GM12864 (cell line): ENCODE results near the gene S100A7.

ENCODE experiments used
- DNase-seq: peaks from one replicate; pipeline ENCODE4 v3.0.0-alpha.2; 2011; ENCODE audit warnings: low read depth
- H3K4me3 ChIP-seq: 2 replicates; pipeline ENCODE4 v1.5.1; 2011; ENCODE audit warnings: mild to moderate bottlenecking, low read depth, low read length, control low read depth
- CTCF ChIP-seq: IDR thresholded peaks from 2 replicates; pipeline ENCODE4 v1.5.1; 2011; ENCODE audit warnings: low read depth, mild to moderate bottlenecking, moderate library complexity, low read length, control low read depth, inconsistent platforms; ENCODE audit errors: missing control alignments

S100A7 gene

GRCh38 chr1:153460551-153460950, at the start of gene S100A7:
S100A7 (minus strand) TSS chr1:153460651; CDS start chr1:153459013, 1,638 bp downstream.
- no peak for TF ChIP-seq CTCF
- DNase-seq = no peak
- H3K4me3 ChIP-seq = no peak within 1 kb of the TSS

GRCh38 chr1:153509729-153510354, 49.4 kb upstream of the S100A7 start:
- TF ChIP-seq CTCF = peak; percentile 90
- DNase-seq = no peak
- H3K4me3 ChIP-seq = no peak overlapping the region

GRCh38 chr1:153509036-153509435, 48.6 kb upstream of the S100A7 start:
- DNase-seq = no peak
- no peak for TF ChIP-seq CTCF

GRCh38 chr1:153507926-153508583, 47.6 kb upstream of the S100A7 start:
- no peak overlapping the region for H3K4me3 ChIP-seq
- TF ChIP-seq CTCF = no peak
- DNase-seq = no peak

More at GRCh38 chr1:153509036-153509435, 48.6 kb upstream of the S100A7 start:
- H3K4me3 ChIP-seq = no peak overlapping the region

DNA sequence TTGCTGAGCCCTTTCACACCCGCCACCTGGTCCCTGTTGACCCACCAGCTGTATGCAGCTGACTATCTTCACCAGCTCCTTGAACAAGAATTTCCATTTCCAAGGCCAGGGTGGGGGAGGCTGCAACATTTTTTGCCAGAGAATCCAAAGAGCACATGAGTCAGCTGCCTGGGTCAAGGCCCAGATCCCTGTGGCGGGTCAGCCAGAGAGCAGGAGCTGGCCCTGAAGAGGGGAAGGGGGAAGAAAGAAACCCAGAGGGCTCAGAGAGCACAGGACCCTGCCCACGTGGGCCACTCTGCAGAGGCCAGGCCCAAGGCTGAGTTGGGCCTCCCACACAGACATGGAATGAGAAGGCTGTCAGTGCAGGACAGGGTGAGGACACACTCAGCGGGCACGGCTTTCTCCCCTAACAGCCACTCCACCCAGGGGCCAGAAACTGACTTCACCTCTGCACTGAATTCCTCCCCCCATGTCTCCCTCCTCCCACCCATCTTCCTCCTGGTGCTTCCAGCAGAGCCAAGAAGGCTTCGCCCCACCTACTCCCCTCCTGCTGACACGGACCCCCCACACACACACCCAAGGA, 46.5 kb upstream of the S100A7 start:
- DNase-seq = no peak
- no peak for TF ChIP-seq CTCF
- no peak overlapping the region for H3K4me3 ChIP-seq

GRCh38 chr1:153506386-153506785, 45.9 kb upstream of the S100A7 start:
- no peak for TF ChIP-seq CTCF
- no peak for DNase-seq
- no peak overlapping the region for H3K4me3 ChIP-seq
